GM18526 (cell line): ENCODE data around the gene SRPK3.

Experiments used
- POLR2A ChIP-seq: IDR thresholded peaks from 3 replicates; pipeline ENCODE4 v1.6.1; 2011; ENCODE audit not compliant: insufficient read length; ENCODE audit errors: extremely low read depth

SRPK3 gene

GRCh38 chrX:153830640-153831428 is 50.0 kb downstream of the SRPK3 start:
- no peak for TF ChIP-seq POLR2A

GRCh38 chrX:153831429-153832150 is 50.7 kb downstream of the SRPK3 start:
- TF ChIP-seq POLR2A: no peak

GRCh38 chrX:153832728-153833127 is 51.9 kb downstream of the SRPK3 start:
- no peak for TF ChIP-seq POLR2A
